Osteocyte (in vitro differentiated cells): ENCODE measurements around the gene LRFN2. TPM values are rescaled to one million over a fixed set of nuclear protein-coding genes. Genes with fewer than 3 reads are reported as not detected.

Experiments used
- DNase-seq: peaks from one replicate; pipeline ENCODE4 v3.0.0; 2021; ENCODE audit warnings: mixed read lengths; ENCODE audit not compliant: unreplicated experiment; ENCODE audit errors: extremely low spot score
- H3K27ac Mint-ChIP-seq: one replicate; pipeline ENCODE4 v1.8.0; 2021; ENCODE audit warnings: mild to moderate bottlenecking, mixed read lengths; ENCODE audit not compliant: unreplicated experiment
- H3K27me3 Mint-ChIP-seq: one replicate; pipeline ENCODE4 v1.8.0; 2021; ENCODE audit warnings: mixed read lengths; ENCODE audit not compliant: unreplicated experiment
- H3K36me3 Mint-ChIP-seq: one replicate; pipeline ENCODE4 v1.8.0; 2021; ENCODE audit warnings: mixed read lengths; ENCODE audit not compliant: unreplicated experiment
- H3K4me1 Mint-ChIP-seq: one replicate; pipeline ENCODE4 v1.8.0; 2021; ENCODE audit warnings: mixed read lengths; ENCODE audit not compliant: unreplicated experiment
- H3K4me3 Mint-ChIP-seq: one replicate; pipeline ENCODE4 v1.8.0; 2021; ENCODE audit warnings: mild to moderate bottlenecking, moderate library complexity, mixed read lengths; ENCODE audit not compliant: unreplicated experiment
- H3K9me3 Mint-ChIP-seq: one replicate; pipeline ENCODE4 v1.8.0; 2021; ENCODE audit warnings: mixed read lengths; ENCODE audit not compliant: unreplicated experiment
- CTCF ChIP-seq: fragments of 200-600 bp; sonication (generic); IDR thresholded peaks from 2 replicates; pipeline ENCODE4 v1.5.0; 2021; ENCODE audit warnings: antibody characterized with exemption, mild to moderate bottlenecking, moderate library complexity
- total RNA-seq: library from RNA; stranded (reverse); gene quantifications from 2 replicates; pipeline ENCODE4 v1.2.1, GENCODE V29; 2021

The LRFN2 gene
- total RNA-seq, 1 donor from 2014 or later = not detected

- Mint-ChIP-seq H3K4me1 (no peaks in the 10 kb centered on the region), H3K9me3 (no peaks in the 10 kb centered on the region), H3K27me3 (peaks cover 13% of the 10 kb centered on the region), H3K4me3 (no peak overlapping the region), H3K27ac (no peak overlapping the region), H3K36me3 (no peaks in the 10 kb centered on the region)
- no peak for DNase-seq
- no peak for TF ChIP-seq CTCF
These were observed 54.7 kb downstream of the LRFN2 start for GRCh38 chr6:40532349-40533000.

DNA sequence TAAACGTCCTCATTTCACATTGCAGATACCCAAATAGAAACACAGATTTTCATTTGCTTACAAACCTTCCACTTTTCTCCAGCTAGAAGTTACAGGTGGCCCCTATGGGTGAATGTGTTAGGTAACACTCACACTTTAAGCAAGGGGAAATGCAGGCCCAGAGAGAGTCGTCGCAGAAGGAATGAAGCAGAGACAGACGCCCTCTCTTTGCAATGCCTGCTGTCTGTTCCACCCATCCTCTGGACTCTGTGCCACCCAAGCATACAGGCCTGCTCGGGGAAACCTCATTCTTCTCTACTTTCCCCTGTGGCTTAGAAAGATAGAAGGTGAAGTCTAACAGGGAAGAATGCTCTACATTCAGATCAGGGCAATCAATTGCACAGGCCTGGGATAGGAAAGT lies 57.2 kb downstream of the LRFN2 start:
- TF ChIP-seq CTCF = no peak
- Mint-ChIP-seq H3K36me3 (no peaks in the 10 kb centered on the region), H3K4me1 (no peaks in the 10 kb centered on the region), H3K9me3 (no peaks in the 10 kb centered on the region), H3K27me3 (peaks cover 11% of the 10 kb centered on the region), H3K4me3 (no peak overlapping the region), H3K27ac (no peak overlapping the region)
- no peak for DNase-seq

- DNase-seq = no peak
- no peak overlapping the region for H3K27ac Mint-ChIP-seq
- TF ChIP-seq CTCF = no peak
- peaks cover 14% of the 10 kb centered on the region for H3K27me3 Mint-ChIP-seq
- no peaks in the 10 kb centered on the region for H3K4me1 Mint-ChIP-seq
- no peak overlapping the region for H3K4me3 Mint-ChIP-seq
- H3K9me3 Mint-ChIP-seq = no peaks in the 10 kb centered on the region
- H3K36me3 Mint-ChIP-seq = no peaks in the 10 kb centered on the region
These were observed 58.1 kb downstream of the LRFN2 start for GRCh38 chr6:40529040-40529439.

DNA sequence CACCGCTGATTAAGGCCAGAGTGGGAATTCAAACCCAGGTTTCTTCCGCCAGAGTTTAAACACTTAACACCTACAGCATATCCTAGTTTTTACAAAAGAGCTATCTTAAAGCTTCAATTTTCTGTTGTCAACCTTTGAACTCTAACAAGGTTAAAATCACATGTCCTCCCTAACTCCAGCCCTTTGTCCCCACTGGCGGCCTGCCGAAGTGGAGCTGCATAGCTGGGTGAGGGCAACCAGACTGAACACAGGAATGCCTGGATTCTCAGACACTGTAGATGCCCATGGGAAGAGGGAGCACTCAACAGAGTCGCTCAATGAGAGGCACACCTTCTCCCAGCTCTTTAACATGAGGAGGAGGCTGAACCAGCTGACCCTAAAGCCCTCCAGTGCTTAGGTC lies 59.1 kb downstream of the LRFN2 start:
- H3K9me3 Mint-ChIP-seq = no peaks in the 10 kb centered on the region
- no peaks in the 10 kb centered on the region for H3K36me3 Mint-ChIP-seq

DNA sequence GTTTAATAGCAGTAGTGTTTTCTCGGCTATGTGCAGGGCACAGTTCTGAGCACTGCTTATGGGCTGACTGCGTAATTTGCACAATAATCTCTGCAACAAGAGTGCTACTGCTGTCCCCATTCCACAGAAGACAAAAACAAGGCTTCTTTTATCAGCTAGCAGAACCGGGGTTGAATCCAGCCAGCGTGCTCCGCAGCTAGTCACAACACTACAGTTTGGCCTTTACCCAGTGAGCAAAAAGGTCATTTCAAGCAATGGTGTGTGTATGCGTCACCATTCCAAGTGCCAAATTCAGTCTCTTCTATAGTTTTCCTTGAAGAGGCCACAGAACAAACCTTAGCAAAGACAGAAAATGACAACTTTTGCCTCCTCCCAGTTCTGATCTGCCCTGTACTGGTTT lies 61.1 kb downstream of the LRFN2 start:
- Mint-ChIP-seq H3K36me3 (no peaks in the 10 kb centered on the region), H3K4me3 (no peak overlapping the region), H3K4me1 (no peaks in the 10 kb centered on the region), H3K9me3 (no peaks in the 10 kb centered on the region), H3K27me3 (peaks cover 8% of the 10 kb centered on the region), H3K27ac (no peak overlapping the region)
- no peak for DNase-seq
- no peak for TF ChIP-seq CTCF

More for the DNA sequence above, 59.1 kb downstream of the LRFN2 start:
- H3K4me1 Mint-ChIP-seq = no peaks in the 10 kb centered on the region
- no peak overlapping the region for H3K27ac Mint-ChIP-seq
- no peak for DNase-seq
- no peak overlapping the region for H3K4me3 Mint-ChIP-seq
- TF ChIP-seq CTCF = no peak
- H3K27me3 Mint-ChIP-seq = peaks cover 14% of the 10 kb centered on the region
